ENCODE measurements around the gene SOX3.

The SOX3 gene

GRCh38 chrX:140504371-140505324 is at the start of gene SOX3:
Gene SOX3, minus strand, starts transcription at chrX:140505069. Its CDS starts 9 bp downstream, at chrX:140505060.
- Mint-ChIP-seq H3K4me1 (peaks cover 24% of the 10 kb centered on the region), H3K36me3 (ENCODE audit: low read depth) (no peaks in the 10 kb centered on the region), H3K9me3 (peaks cover 9% of the 10 kb centered on the region), H3K4me3 (peak within 1 kb of the TSS; percentile 59 to 75 (median 72)), H3K27ac (no peak within 1 kb of the TSS), H3K27me3 (ENCODE audit: low read depth) (peaks cover 95% of the 10 kb centered on the region)
- TF ChIP-seq, protein P1, sequence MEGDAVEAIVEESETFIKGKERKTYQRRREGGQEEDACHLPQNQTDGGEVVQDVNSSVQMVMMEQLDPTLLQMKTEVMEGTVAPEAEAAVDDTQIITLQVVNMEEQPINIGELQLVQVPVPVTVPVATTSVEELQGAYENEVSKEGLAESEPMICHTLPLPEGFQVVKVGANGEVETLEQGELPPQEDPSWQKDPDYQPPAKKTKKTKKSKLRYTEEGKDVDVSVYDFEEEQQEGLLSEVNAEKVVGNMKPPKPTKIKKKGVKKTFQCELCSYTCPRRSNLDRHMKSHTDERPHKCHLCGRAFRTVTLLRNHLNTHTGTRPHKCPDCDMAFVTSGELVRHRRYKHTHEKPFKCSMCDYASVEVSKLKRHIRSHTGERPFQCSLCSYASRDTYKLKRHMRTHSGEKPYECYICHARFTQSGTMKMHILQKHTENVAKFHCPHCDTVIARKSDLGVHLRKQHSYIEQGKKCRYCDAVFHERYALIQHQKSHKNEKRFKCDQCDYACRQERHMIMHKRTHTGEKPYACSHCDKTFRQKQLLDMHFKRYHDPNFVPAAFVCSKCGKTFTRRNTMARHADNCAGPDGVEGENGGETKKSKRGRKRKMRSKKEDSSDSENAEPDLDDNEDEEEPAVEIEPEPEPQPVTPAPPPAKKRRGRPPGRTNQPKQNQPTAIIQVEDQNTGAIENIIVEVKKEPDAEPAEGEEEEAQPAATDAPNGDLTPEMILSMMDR (IDR thresholded peaks at IDR 0.05; ENCODE audit: unreplicated experiment in 3 of 3) = no peak

DNA sequence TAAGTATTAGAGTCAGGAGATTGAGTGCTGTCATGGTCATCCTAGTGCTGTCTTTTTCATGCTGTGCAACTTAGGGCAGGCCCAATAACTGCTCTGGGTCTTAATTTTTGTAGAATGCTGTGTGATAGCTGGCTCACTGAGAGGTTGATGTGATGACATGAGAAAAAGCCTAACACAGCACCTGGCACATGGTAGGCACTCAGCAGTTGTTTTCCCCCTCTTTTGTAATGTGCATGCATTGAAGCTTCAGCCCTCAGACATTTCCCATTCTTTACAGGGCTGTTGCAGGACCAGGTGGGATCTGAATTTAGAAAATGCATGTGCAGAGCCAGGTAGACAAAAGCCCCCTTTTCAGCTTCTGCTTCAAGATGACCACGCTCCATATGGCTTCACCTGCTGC is 44.1 kb upstream of the SOX3 start:
- Mint-ChIP-seq H3K4me1 (no peaks in the 10 kb centered on the region), H3K36me3 (ENCODE audit: low read depth) (no peaks in the 10 kb centered on the region), H3K9me3 (no peaks in the 10 kb centered on the region), H3K27me3 (ENCODE audit: low read depth) (no peaks in the 10 kb centered on the region), H3K27ac (no peak overlapping the region), H3K4me3 (no peak overlapping the region)
- TF ChIP-seq, protein P1 (IDR thresholded peaks at IDR 0.05; ENCODE audit: unreplicated experiment in 3 of 3) = no peak

DNA sequence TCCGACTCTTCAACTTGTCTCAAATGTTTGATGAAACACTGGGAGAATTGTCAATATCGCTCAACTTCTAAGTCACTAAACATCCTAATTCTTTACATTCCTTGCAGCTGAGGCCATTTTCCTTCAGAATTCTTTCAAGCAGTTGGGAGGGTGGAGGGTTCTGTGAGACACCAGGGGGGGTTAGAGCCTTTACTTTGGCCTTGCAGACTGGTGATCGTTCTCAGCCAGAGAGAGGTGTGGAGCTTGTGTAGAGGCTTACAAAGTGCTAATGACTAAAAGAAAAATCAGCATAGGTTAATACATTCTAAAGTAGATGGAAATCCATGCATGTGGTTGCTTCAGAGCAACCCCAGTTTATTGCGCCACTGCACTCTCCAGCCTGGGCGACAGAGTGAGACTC is 21.3 kb upstream of the SOX3 start:
- Mint-ChIP-seq H3K9me3 (no peaks in the 10 kb centered on the region), H3K36me3 (ENCODE audit: low read depth) (no peaks in the 10 kb centered on the region), H3K4me3 (no peak overlapping the region), H3K27me3 (ENCODE audit: low read depth) (peaks cover 9% of the 10 kb centered on the region), H3K4me1 (no peaks in the 10 kb centered on the region), H3K27ac (no peak overlapping the region)
- TF ChIP-seq, protein P1 (IDR thresholded peaks at IDR 0.05; ENCODE audit: unreplicated experiment in 3 of 3) = no peak

DNA sequence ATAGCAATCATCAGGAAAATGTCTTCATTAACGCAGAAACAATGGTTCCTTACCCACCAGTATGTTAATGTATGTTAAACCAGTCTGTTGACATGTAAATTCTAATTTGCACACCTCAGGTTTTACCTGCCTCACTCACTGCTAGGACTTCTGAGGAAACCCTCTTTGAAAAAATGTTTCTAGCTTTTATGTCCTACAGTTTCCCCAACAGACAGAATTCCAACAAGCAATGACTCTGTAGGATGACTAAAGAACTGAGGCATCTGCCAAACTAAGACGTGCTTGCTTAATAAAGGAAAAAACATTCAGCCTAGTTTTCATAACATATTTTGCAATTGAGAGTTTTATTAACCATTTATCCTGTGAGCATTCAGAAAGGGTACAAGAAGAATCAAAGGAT is 20.6 kb upstream of the SOX3 start:
- no peaks in the 10 kb centered on the region for H3K36me3 Mint-ChIP-seq (ENCODE audit: low read depth)
- H3K9me3 Mint-ChIP-seq = no peaks in the 10 kb centered on the region
- H3K27ac Mint-ChIP-seq = no peak overlapping the region
- H3K27me3 Mint-ChIP-seq (ENCODE audit: low read depth) = peaks cover 11% of the 10 kb centered on the region
- TF ChIP-seq, protein P1 (IDR thresholded peaks at IDR 0.05; ENCODE audit: unreplicated experiment in 3 of 3) = no peak
- H3K4me1 Mint-ChIP-seq = no peaks in the 10 kb centered on the region
- no peak overlapping the region for H3K4me3 Mint-ChIP-seq

GRCh38 chrX:140524556-140524955 is 19.7 kb upstream of the SOX3 start:
- no peaks in the 10 kb centered on the region for H3K4me1 Mint-ChIP-seq
- TF ChIP-seq, protein P1 (IDR thresholded peaks at IDR 0.05; ENCODE audit: unreplicated experiment in 3 of 3) = no peak
- H3K27ac Mint-ChIP-seq = no peak overlapping the region
- H3K36me3 Mint-ChIP-seq (ENCODE audit: low read depth) = no peaks in the 10 kb centered on the region
- no peaks in the 10 kb centered on the region for H3K9me3 Mint-ChIP-seq
- peaks cover 16% of the 10 kb centered on the region for H3K27me3 Mint-ChIP-seq (ENCODE audit: low read depth)
- H3K4me3 Mint-ChIP-seq = no peak overlapping the region

DNA sequence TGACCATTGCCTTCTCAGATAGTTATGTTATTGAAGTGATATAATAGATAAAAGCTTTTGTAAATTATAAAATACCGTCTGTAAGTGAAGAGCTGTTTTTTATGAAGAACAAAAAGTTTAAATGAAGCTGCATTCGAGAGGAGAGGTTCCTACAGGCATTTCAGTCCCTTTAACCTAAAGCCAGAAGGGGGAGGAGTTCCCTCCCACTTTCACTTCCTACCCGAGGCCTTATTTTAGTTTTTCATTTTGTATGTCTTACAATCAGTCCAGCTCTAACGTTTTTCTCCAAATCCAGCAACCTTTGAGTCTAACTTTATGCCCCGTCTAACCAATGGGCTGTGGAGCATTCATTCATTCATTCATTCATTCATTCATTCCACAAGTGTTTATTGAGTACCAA is 16.5 kb upstream of the SOX3 start:
- Mint-ChIP-seq H3K9me3 (no peaks in the 10 kb centered on the region), H3K4me1 (no peaks in the 10 kb centered on the region), H3K36me3 (ENCODE audit: low read depth) (no peaks in the 10 kb centered on the region), H3K27me3 (ENCODE audit: low read depth) (peaks cover 28% of the 10 kb centered on the region), H3K4me3 (no peak overlapping the region), H3K27ac (no peak overlapping the region)
- TF ChIP-seq, protein P1 (IDR thresholded peaks at IDR 0.05; ENCODE audit: unreplicated experiment in 3 of 3) = no peak
